HepG2 (cell line): ENCODE data around the gene FAF1. TPM values are rescaled to one million over a fixed set of nuclear protein-coding genes. Genes with fewer than 3 reads are reported as not detected.

Source experiments
- ATAC-seq: fragments of 200-7000 bp; cut with Tn5 transposase; 3 replicates; pipeline ENCODE4 v1.9.1; 2020; ENCODE audit warnings: mild to moderate bottlenecking, moderate library complexity
- BruUV-seq: library from RNA; stranded (reverse); fragments of 400-500 nt; replicated peaks from 2 replicates; lab custom pipeline; 2021; lab: Mats Ljungman, UMichigan
- CTCF ChIA-PET: fragments of 300-600 bp; formaldehyde crosslinking; extraction: SDS; loops from one replicate; lab custom pipeline; 2021; ENCODE audit warnings: low total read pairs, inconsistent platforms, low intra/inter-chr PET ratio; lab: Yijun Ruan, JAX
- POLR2A ChIA-PET: fragments of 350-600 bp; sonication (Branson Sonifier 250); formaldehyde crosslinking; loops from one replicate; lab custom pipeline; 2020; ENCODE audit warnings: antibody characterized with exemption, inconsistent platforms; lab: Yijun Ruan, JAX
- DNase-seq: peaks from one replicate; pipeline ENCODE4 v3.0.0-alpha.2; 2015; ENCODE audit warnings: low spot score
- FAIRE-seq: peaks from 3 replicates; lab custom pipeline; 2011; peaks lifted over from hg19 to GRCh38; lab: Jason Lieb, UNC
- H2AFZ ChIP-seq: one replicate; pipeline ENCODE4 v1.6.1; 2011; ENCODE audit warnings: low read length, inconsistent platforms
- H3K27ac ChIP-seq: fragments of 300-600 bp; 3 replicates; pipeline ENCODE4 v1.8.0; 2011; ENCODE audit warnings: mixed run types, mild to moderate bottlenecking, mixed read lengths, low read length, inconsistent platforms; ENCODE audit not compliant: insufficient read depth; ENCODE audit errors: extremely low read length
- H3K27me3 ChIP-seq, 2 experiments: fragments of 200-600 bp in 1 of 2; 2 replicates in 1 of 2; 3 replicates in 1 of 2; pipeline versions ENCODE4 v1.6.0 to v1.8.0; 2011; ENCODE audit warnings: low read length in 2 of 2, mild to moderate bottlenecking in 2 of 2, moderate library complexity in 2 of 2, inconsistent platforms in 1 of 2; ENCODE audit not compliant: insufficient read depth in 2 of 2, control insufficient read depth in 1 of 2
- H3K36me3 ChIP-seq, 2 experiments: fragments of 200-600 bp in 1 of 2; replicated peaks in 1 of 2; 2 replicates in 1 of 2; 3 replicates in 1 of 2; pipeline versions ENCODE4 v1.5.1 to v1.8.0; 2011; ENCODE audit warnings: low read length in 2 of 2, inconsistent platforms in 1 of 2; ENCODE audit not compliant: insufficient read depth in 2 of 2, control insufficient read depth in 1 of 2
- H3K4me1 ChIP-seq: 2 replicates; pipeline ENCODE4 v1.5.1; 2012; ENCODE audit warnings: low read length, inconsistent platforms; ENCODE audit not compliant: insufficient read depth
- H3K4me2 ChIP-seq: 2 replicates; pipeline ENCODE4 v1.6.0; 2011; ENCODE audit warnings: low read depth, low read length, inconsistent platforms
- H3K4me3 ChIP-seq, 3 experiments: fragments of 200-600 bp in 1 of 3; sonication (generic), shearing (Covaris generic) in 1 of 3; replicated peaks in 1 of 3; 2 replicates each; pipeline ENCODE4 v1.5.1; 2011 to 2016; ENCODE audit warnings: low read length in 3 of 3, inconsistent platforms in 2 of 3, low read depth in 2 of 3, mild to moderate bottlenecking in 2 of 3, control low read depth in 1 of 3, mixed read lengths in 1 of 3; ENCODE audit not compliant: insufficient read depth in 1 of 3
- H3K79me2 ChIP-seq: one replicate; pipeline ENCODE4 v1.6.1; 2011; ENCODE audit warnings: low read length, inconsistent platforms; ENCODE audit not compliant: insufficient read depth
- H3K9ac ChIP-seq: 2 replicates; pipeline ENCODE4 v1.6.0; 2011; ENCODE audit warnings: mild to moderate bottlenecking, low read depth, low read length, inconsistent platforms; ENCODE audit not compliant: insufficient read depth
- H3K9me3 ChIP-seq: 2 replicates; pipeline ENCODE4 v1.5.1; 2012; ENCODE audit warnings: mild to moderate bottlenecking, low read length
- H4K20me1 ChIP-seq: 2 replicates; pipeline ENCODE4 v1.6.0; 2011; ENCODE audit warnings: inconsistent platforms, mild to moderate bottlenecking, low read length, moderate library complexity; ENCODE audit not compliant: insufficient read depth
- ARID3A ChIP-seq: IDR thresholded peaks from 2 replicates; pipeline ENCODE4 v1.6.1; 2012; ENCODE audit warnings: low read depth, low read length, improper control_type of control experiment
- HINFP ChIP-seq: sonication (generic); formaldehyde crosslinking; IDR thresholded peaks from 2 replicates; pipeline ENCODE4 v1.4.0; 2020; ENCODE audit warnings: low read depth, mild to moderate bottlenecking, missing genetic modification reagents
- RCOR2 ChIP-seq: IDR thresholded peaks from 2 replicates; pipeline ENCODE4 v1.6.1; 2016; ENCODE audit warnings: missing biosample characterization, missing genetic modification reagents
- ZNF318 ChIP-seq: sonication (generic); formaldehyde crosslinking; IDR thresholded peaks from 2 replicates; pipeline ENCODE4 v1.4.0; 2020; ENCODE audit warnings: mild to moderate bottlenecking, missing genetic modification reagents
- ZNF354B ChIP-seq: sonication (generic); formaldehyde crosslinking; IDR thresholded peaks from 2 replicates; pipeline ENCODE4 v1.8.0; 2022; ENCODE audit warnings: mild to moderate bottlenecking, missing genetic modification reagents
- ZNF775 ChIP-seq: sonication (generic); formaldehyde crosslinking; IDR thresholded peaks from 2 replicates; pipeline ENCODE4 v1.4.0; 2020; ENCODE audit warnings: missing genetic modification reagents, mild to moderate bottlenecking, moderate library complexity, borderline replicate concordance
- ZNF883 ChIP-seq: sonication (generic); formaldehyde crosslinking; IDR thresholded peaks from 2 replicates; pipeline ENCODE4 v1.5.1; 2020; ENCODE audit warnings: mild to moderate bottlenecking, missing genetic modification reagents; ENCODE audit errors: not compliant biosample characterization
- WGBS: methylation state at CpG from one replicate; pipeline ENCODE4 v1.1.6; 2017; ENCODE audit warnings: low lambda C conversion rate; 5-methylcytosine and 5-hydroxymethylcytosine counted together
- in situ Hi-C: cut with HindIII; loops from 2 replicates; pipeline ENCODE4 v1.10.0; 2017; ENCODE audit warnings: low pct_unique_long_range_greater_than_20kb; ENCODE audit not compliant: extremely low pct_ligation_motif_present
- intact Hi-C: fragments of 100-400 bp; cut with micrococcal nuclease; formaldehyde crosslinking; loops from one replicate; pipeline ENCODE4 v1.10.0; 2022; ENCODE audit not compliant: unreplicated experiment
- polyA plus RNA-seq, 8 experiments: library from polyadenylated mRNA; depleted of rRNA in 3 of 8; stranded (reverse) in 7 of 8; unstranded in 1 of 8; fragments of >200 nt; fragmentation: Illumina TruSeq in 4 of 8; extraction: Trizol in 4 of 8; gene quantifications; 2 replicates each; pipeline versions ENCODE4 v1.2.1 to v1.2.3, GENCODE V29; 2011 to 2016; ENCODE audit warnings: low read depth in 4 of 8, missing spikeins in 1 of 8, mixed read lengths in 1 of 8; ENCODE audit not compliant: insufficient read depth in 1 of 8
- total RNA-seq, 5 experiments: library from RNA; depleted of rRNA; stranded (reverse); fragments of >200 nt; fragmentation: Illumina TruSeq; extraction: Trizol; gene quantifications; 2 replicates each; pipeline ENCODE4 v1.2.3, GENCODE V29; 2016; ENCODE audit warnings: low read depth in 1 of 5

FAF1 gene
- total and polyA plus RNA-seq, 2 of the 13 experiments (the other 11 are each of a cell fraction or from before 2014, with no cell fraction given): 19.4 to 63.3 TPM

GRCh38 chr1:50620680-50621329 is 339.3 kb downstream of the FAF1 start (continued):
- no peak for TF ChIP-seq ZNF318

- DNase-seq: no peak
- Histone ChIP-seq H3K4me1 (no peaks in the 10 kb centered on the region), H4K20me1 (no peaks in the 10 kb centered on the region), H3K4me2 (no peak overlapping the region), H3K27me3 (no peaks in the 10 kb centered on the region; a peak in 1 of 5 replicates), H3K9ac (no peak overlapping the region), H3K9me3 (no peaks in the 10 kb centered on the region), H3K4me3 (no peak overlapping the region), H3K36me3 (peaks cover 0 to 3% of the 10 kb centered on the region in 2 experiments; a peak in 2 of 5 replicates), H3K79me2 (no peaks in the 10 kb centered on the region), H3K27ac (no peak overlapping the region), H2AFZ (no peak overlapping the region)
- CTCF ChIA-PET: no interaction called here
- no peak for ATAC-seq
- in situ Hi-C loops: loop anchor here (25.0 kb wide), 1 partner anchor 97 kb away; no protein-coding TSS in a partner anchor
- BruUV-seq: no TSS peak
- POLR2A ChIA-PET: no interaction called here
- 100% methylated on average over 2 of the region's 2 CpGs for WGBS
- intact Hi-C loops: no loop called here
- no peak for FAIRE-seq
- TF ChIP-seq HINFP (CRISPR knock-in tag): no peak
- TF ChIP-seq ZNF354B (CRISPR knock-in tag): no peak
- no peak for TF ChIP-seq ZNF775 (CRISPR knock-in tag)
- TF ChIP-seq ARID3A: no peak
- TF ChIP-seq ZNF883: no peak
- TF ChIP-seq RCOR2 (CRISPR knock-in tag): no peak
Observed at GRCh38 chr1:50615036-50615750, 344.9 kb downstream of the FAF1 start.
